Kidney (tissue), 14 donors: ENCODE measurements around the gene TADA3. TPM values are rescaled to one million over a fixed set of nuclear protein-coding genes. Genes with fewer than 3 reads are reported as not detected.

Experiments
- DNase-seq, 5 donors: peaks; one replicate each; pipeline ENCODE4 v3.0.0-alpha.2; 2013 to 2020
- FAIRE-seq: peaks from 2 replicates; lab custom pipeline; 2012; peaks lifted over from hg19 to GRCh38; lab: Jason Lieb, UNC
- H3K27ac ChIP-seq, 2 donors: one replicate each; pipeline ENCODE4 v1.7.0; 2013; ENCODE audit warnings: low read depth in 2 of 2, low read length in 2 of 2, inconsistent platforms in 1 of 2
- H3K27me3 ChIP-seq: one replicate; pipeline ENCODE4 v1.7.1; 2013; ENCODE audit warnings: low read length, inconsistent platforms; ENCODE audit not compliant: control insufficient read depth, insufficient read depth
- H3K36me3 ChIP-seq, 3 donors: one replicate each; pipeline versions ENCODE4 v1.7.0 to v1.7.1; 2013; ENCODE audit warnings: low read length in 3 of 3, control low read depth in 1 of 3, inconsistent platforms in 1 of 3; ENCODE audit not compliant: insufficient read depth in 3 of 3, control insufficient read depth in 2 of 3
- H3K4me1 ChIP-seq, 3 donors: one replicate each; pipeline versions ENCODE4 v1.7.0 to v1.7.1; 2013; ENCODE audit warnings: low read length in 3 of 3, inconsistent platforms in 1 of 3, low read depth in 1 of 3; ENCODE audit not compliant: control insufficient read depth in 2 of 3, insufficient read depth in 2 of 3
- H3K4me3 ChIP-seq, 3 donors: one replicate each; pipeline versions ENCODE4 v1.7.0 to v1.8.1; 2013; ENCODE audit warnings: low read length in 3 of 3, control low read depth in 1 of 3, inconsistent platforms in 1 of 3
- H3K9ac ChIP-seq, 3 donors: one replicate each; pipeline versions ENCODE4 v1.7.0 to v1.7.1; 2013; ENCODE audit warnings: low read length in 3 of 3, control low read depth in 1 of 3, inconsistent platforms in 1 of 3
- H3K9me3 ChIP-seq, 3 donors: one replicate each; pipeline versions ENCODE4 v1.7.0 to v1.7.1; 2013; ENCODE audit warnings: low read length in 3 of 3, control low read depth in 1 of 3, inconsistent platforms in 1 of 3; ENCODE audit not compliant: control insufficient read depth in 2 of 3, insufficient read depth in 1 of 3
- intact Hi-C: fragments of 100-400 bp; cut with DNase I; formaldehyde crosslinking; loops from one replicate; pipeline ENCODE4 v1.11.1; 2022
- polyA plus RNA-seq: library from polyadenylated mRNA; stranded (reverse); fragments of 350-450 nt; fragmentation: Illumina TruSeq; extraction: RNeasy Lipid Tissue Mini Kit (QIAGEN cat#74804); gene quantifications from one replicate; pipeline ENCODE4 v1.2.3, GENCODE V29; 2014; ENCODE audit warnings: low read depth, low replicate concordance; ENCODE audit not compliant: insufficient read depth
- total RNA-seq: library from RNA; stranded (reverse); fragmentation: NEBNext Ultra II Directional; extraction: Animal tissue kit (Norgen Biotek cat#: 25700); gene quantifications from one replicate; pipeline ENCODE4 v1.2.1, GENCODE V29; 2021
- TF ChIP-seq, protein P1 (sequence below): IDR thresholded peaks from 3 replicates; pipeline ENCODE4 v1.5.1; 2012; ENCODE audit warnings: mild to moderate bottlenecking, moderate library complexity, borderline replicate concordance; ENCODE audit not compliant: insufficient read depth; ENCODE audit errors: extremely low read depth
- donor health status: control.
- donor health status: control.
- donor health status: control.
- donor health status: control.
- donor health status: control.
- donor health status: DM: yes; HTN: yes; CAD: no.
- donor health status: Normal renal cell carcinoma (clear cell type).

Gene TADA3
- total and polyA plus RNA-seq, 2 donors from 2014 or later, result 58.4 to 65.1 TPM

DNA sequence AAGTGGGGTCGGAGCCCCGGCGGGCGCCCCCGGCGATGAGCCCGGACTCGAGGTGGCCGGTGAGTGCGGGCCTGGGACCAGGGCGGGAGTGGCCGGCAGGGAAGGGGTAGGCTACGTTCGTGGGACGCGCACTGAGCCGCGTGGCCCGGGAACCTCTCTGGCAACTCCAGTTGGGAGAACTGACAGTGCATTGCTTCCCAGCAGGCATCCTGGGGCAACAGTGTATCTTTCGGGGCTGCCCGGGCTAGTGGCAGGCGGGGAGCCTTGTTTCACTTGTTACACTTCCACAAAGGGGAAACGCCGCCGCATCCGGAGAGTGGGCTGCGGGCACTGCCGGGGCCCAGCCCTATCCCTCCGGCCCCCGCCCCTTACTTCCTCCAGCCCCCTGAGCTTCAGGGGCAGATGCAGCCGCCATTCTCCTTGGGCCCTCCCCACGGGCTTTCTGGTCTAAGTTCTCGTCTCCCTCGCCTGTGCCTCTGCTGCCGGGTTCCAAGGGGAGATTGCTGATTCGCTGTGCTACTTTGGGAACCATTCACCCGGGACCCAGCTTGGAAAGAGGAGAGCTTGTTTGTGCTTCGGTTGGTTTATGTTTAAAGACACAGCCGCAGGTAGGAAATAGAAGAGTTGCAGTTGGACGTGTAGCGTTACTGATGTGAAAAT lies 60.1 kb downstream of the TADA3 start:
- Histone ChIP-seq H3K36me3 (peaks cover 0 to 17% (median 15%) of the 10 kb centered on the region in 3 donors), H3K27ac (peak overlapping the region in 1 of 2 donors; percentile 98), H3K27me3 (no peaks in the 10 kb centered on the region), H3K9ac (peak overlapping the region; percentile 37 to 85 (median 68)), H3K4me3 (peak overlapping the region; percentile 62 to 80 (median 77)), H3K9me3 (no peaks in the 10 kb centered on the region), H3K4me1 (peaks cover 0 to 16% (median 9%) of the 10 kb centered on the region in 3 donors)
- DNase-seq (peak; percentile 18 to 82 (median 31)), FAIRE-seq (no peak)
- intact Hi-C loops, result no loop called here
- TF ChIP-seq, protein P1, sequence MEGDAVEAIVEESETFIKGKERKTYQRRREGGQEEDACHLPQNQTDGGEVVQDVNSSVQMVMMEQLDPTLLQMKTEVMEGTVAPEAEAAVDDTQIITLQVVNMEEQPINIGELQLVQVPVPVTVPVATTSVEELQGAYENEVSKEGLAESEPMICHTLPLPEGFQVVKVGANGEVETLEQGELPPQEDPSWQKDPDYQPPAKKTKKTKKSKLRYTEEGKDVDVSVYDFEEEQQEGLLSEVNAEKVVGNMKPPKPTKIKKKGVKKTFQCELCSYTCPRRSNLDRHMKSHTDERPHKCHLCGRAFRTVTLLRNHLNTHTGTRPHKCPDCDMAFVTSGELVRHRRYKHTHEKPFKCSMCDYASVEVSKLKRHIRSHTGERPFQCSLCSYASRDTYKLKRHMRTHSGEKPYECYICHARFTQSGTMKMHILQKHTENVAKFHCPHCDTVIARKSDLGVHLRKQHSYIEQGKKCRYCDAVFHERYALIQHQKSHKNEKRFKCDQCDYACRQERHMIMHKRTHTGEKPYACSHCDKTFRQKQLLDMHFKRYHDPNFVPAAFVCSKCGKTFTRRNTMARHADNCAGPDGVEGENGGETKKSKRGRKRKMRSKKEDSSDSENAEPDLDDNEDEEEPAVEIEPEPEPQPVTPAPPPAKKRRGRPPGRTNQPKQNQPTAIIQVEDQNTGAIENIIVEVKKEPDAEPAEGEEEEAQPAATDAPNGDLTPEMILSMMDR, result no peak

DNA sequence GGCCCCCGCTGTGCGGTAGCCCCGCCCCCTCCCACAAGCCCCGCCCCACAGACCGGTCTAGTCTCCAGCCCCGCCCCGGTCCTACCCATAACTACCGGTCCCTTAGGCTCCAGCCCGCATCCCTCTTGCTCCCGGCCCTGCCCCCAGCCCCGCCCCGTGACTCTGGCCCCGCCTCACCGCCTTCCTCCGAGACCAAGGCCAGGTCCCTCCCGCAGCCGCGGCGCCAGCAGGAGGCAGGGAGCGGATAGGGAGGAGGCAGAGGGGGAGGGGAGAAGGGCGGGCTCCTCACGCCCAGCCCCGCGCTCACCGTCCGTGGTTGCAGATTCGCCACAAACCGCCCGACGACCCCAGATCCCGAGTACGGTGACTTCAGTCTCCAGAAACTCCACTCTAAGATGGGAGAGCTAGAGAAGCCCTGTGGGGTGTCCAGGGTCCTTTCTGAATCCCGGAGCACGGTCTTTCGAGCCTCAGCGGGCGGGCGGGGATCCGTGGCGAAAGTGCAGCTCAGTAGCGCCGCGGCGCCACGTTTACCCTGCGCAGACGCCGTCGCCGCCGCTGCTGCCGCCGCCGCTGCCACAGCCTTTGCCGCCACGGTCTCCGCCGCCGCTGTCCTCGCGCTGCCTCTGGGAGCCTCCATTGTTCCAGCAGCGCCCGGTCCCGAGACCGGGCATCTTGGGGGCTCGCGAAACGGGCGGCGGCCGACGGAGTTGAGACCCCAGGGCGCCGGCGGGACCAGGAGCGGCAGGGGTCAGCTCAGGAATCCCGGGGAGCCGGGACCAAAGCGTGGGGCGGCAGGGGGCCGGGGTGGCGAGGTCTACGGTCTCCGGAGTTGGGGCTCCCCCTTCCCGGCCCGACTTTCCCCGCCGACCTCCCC lies 60.8 kb downstream of the TADA3 start, which contains the start of gene BRPF1:
BRPF1 (plus strand) TSS at position 530 of the 874 bp plus-strand sequence. CDS start 2,406 bp downstream, outside the sequence.
- Histone ChIP-seq H3K9ac (peak within 1 kb of the TSS; percentile 62 to 85 (median 68)), H3K4me3 (peak within 1 kb of the TSS; percentile 79 to 86 (median 80)), H3K9me3 (no peaks in the 10 kb centered on the region), H3K27me3 (no peaks in the 10 kb centered on the region), H3K4me1 (peaks cover 0 to 16% (median 9%) of the 10 kb centered on the region in 3 donors), H3K36me3 (peaks cover 0 to 15% (median 8%) of the 10 kb centered on the region in 3 donors), H3K27ac (peak within 1 kb of the TSS; percentile 98)
- TF ChIP-seq, protein P1, result peak; percentile 30
- FAIRE-seq, result no peak
- peak; percentile 99 to 100 (median 100) for DNase-seq
- intact Hi-C loops, result no loop called here

DNA sequence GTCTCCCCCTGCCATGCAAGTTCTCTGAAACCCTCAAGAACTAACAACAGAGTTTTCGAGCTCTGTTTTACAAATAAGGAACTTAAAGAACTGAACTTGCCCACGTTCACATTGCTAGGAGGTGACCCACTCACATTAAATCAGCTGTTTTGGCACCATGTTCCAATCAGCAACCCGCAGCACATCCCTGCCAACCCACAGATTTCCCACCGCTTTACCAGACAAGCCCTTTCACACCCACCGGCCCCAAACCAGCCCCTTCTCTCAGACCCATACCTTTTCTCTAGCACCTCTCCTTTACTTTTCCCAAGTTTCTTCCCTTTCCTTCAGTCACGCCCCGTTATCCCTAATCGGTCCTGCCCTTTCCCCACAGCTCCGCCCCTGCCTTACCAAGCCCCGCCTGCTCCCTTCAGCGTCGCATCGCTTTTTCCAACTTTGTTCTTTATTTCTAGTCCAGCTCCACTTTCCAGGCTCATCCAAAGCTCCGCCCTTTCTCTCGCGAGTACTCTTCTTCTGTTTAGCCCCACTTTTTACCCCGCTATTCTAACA lies 61.5 kb downstream of the TADA3 start:
- FAIRE-seq (no peak), DNase-seq (no peak)
- Histone ChIP-seq H3K9ac (peak overlapping the region; percentile 11 to 62 (median 34)), H3K27me3 (no peaks in the 10 kb centered on the region), H3K4me1 (peaks cover 0 to 16% (median 9%) of the 10 kb centered on the region in 3 donors), H3K27ac (peak overlapping the region; percentile 86 to 92), H3K4me3 (peak overlapping the region; percentile 79 to 86 (median 79)), H3K36me3 (peaks cover 0 to 15% (median 7%) of the 10 kb centered on the region in 3 donors), H3K9me3 (no peaks in the 10 kb centered on the region)
- TF ChIP-seq, protein P1, result no peak
- intact Hi-C loops, result no loop called here

Other genes starting within 250 kb of the TADA3 start
- 0.25 TPM for gene LHFPL4, start 238.7 kb downstream of the TADA3 start, total RNA-seq
- gene LHFPL4, start 238.7 kb downstream of the TADA3 start, polyA plus RNA-seq, result not detected
- 44.5 TPM for gene MTMR14, start 143.0 kb downstream of the TADA3 start, total RNA-seq
- gene MTMR14, start 143.0 kb downstream of the TADA3 start, polyA plus RNA-seq, result 28.0 TPM
- gene CPNE9, start 88.6 kb downstream of the TADA3 start, total RNA-seq, result 0.16 TPM
- 0.19 TPM for gene CPNE9, start 88.6 kb downstream of the TADA3 start, polyA plus RNA-seq
- gene BRPF1, start 60.7 kb downstream of the TADA3 start, total RNA-seq, result 22.4 TPM
- 6.2 TPM for gene BRPF1, start 60.7 kb downstream of the TADA3 start, polyA plus RNA-seq
- 31.1 TPM for gene OGG1, start 42.5 kb downstream of the TADA3 start, total RNA-seq
- 51.6 TPM for gene OGG1, start 42.5 kb downstream of the TADA3 start, polyA plus RNA-seq
- 31.2 TPM for gene CAMK1, start 22.5 kb downstream of the TADA3 start, total RNA-seq
- 52.7 TPM for gene CAMK1, start 22.5 kb downstream of the TADA3 start, polyA plus RNA-seq
- 164 TPM for gene ARPC4, start 609 bp upstream of the TADA3 start, total RNA-seq
- gene ARPC4, start 609 bp upstream of the TADA3 start, polyA plus RNA-seq, result 138 TPM
- 61.0 TPM for gene TTLL3, start 17.8 kb upstream of the TADA3 start, total RNA-seq
- gene TTLL3, start 17.8 kb upstream of the TADA3 start, polyA plus RNA-seq, result 27.5 TPM
- 29.1 TPM for gene RPUSD3, start 51.5 kb upstream of the TADA3 start, total RNA-seq
- 53.2 TPM for gene RPUSD3, start 51.5 kb upstream of the TADA3 start, polyA plus RNA-seq
- gene CIDEC, start 87.8 kb upstream of the TADA3 start, total RNA-seq, result not detected
- not detected for gene CIDEC, start 87.8 kb upstream of the TADA3 start, polyA plus RNA-seq
- 30.3 TPM for gene JAGN1, start 98.1 kb upstream of the TADA3 start, total RNA-seq
- gene JAGN1, start 98.1 kb upstream of the TADA3 start, polyA plus RNA-seq, result 55.3 TPM
- 8.5 TPM for gene IL17RE, start 110.4 kb upstream of the TADA3 start, total RNA-seq
- 7.5 TPM for gene IL17RE, start 110.4 kb upstream of the TADA3 start, polyA plus RNA-seq
- gene IL17RC, start 124.6 kb upstream of the TADA3 start, total RNA-seq, result 27.5 TPM
- 31.5 TPM for gene IL17RC, start 124.6 kb upstream of the TADA3 start, polyA plus RNA-seq
- gene CRELD1, start 141.4 kb upstream of the TADA3 start, total RNA-seq, result 43.2 TPM
- 56.7 TPM for gene CRELD1, start 141.4 kb upstream of the TADA3 start, polyA plus RNA-seq
- gene PRRT3, start 159.9 kb upstream of the TADA3 start, total RNA-seq, result 3.9 TPM
- 3.6 TPM for gene PRRT3, start 159.9 kb upstream of the TADA3 start, polyA plus RNA-seq
- gene EMC3, start 194.4 kb upstream of the TADA3 start, total RNA-seq, result 63.5 TPM
- 107 TPM for gene EMC3, start 194.4 kb upstream of the TADA3 start, polyA plus RNA-seq
- gene FANCD2, start 234.0 kb upstream of the TADA3 start, total RNA-seq, result 4.8 TPM
- 0.86 TPM for gene FANCD2, start 234.0 kb upstream of the TADA3 start, polyA plus RNA-seq